Keratinocyte (primary cell): ENCODE results near the gene CRHR2. TPM values are rescaled to one million over a fixed set of nuclear protein-coding genes. Genes with fewer than 3 reads are reported as not detected.

ENCODE experiments used
- DNase-seq: peaks from one replicate; pipeline ENCODE4 v3.0.0-alpha.2; 2011; ENCODE audit warnings: low read depth, missing footprints, low spot score
- FAIRE-seq: peaks from 2 replicates; lab custom pipeline; 2011; peaks lifted over from hg19 to GRCh38; lab: Jason Lieb, UNC
- H2AFZ ChIP-seq: 2 replicates; pipeline ENCODE4 v1.6.0; 2012; ENCODE audit warnings: low read length, control low read depth, inconsistent platforms; ENCODE audit not compliant: control insufficient read depth
- H3K27ac ChIP-seq: 2 replicates; pipeline ENCODE4 v1.5.1; 2011; ENCODE audit warnings: low read length; ENCODE audit not compliant: control insufficient read depth, insufficient read depth
- H3K27me3 ChIP-seq: 3 replicates; pipeline ENCODE4 v1.6.0; 2011; ENCODE audit warnings: low read length; ENCODE audit not compliant: control insufficient read depth, insufficient read depth; ENCODE audit errors: extremely low read depth
- H3K36me3 ChIP-seq, 2 experiments: 2 replicates in 1 of 2; 3 replicates in 1 of 2; pipeline ENCODE4 v1.5.1; 2011; ENCODE audit warnings: low read length in 2 of 2, mild to moderate bottlenecking in 1 of 2; ENCODE audit not compliant: control insufficient read depth in 2 of 2, insufficient read depth in 2 of 2; ENCODE audit errors: extremely low read depth in 1 of 2
- H3K4me1 ChIP-seq: 3 replicates; pipeline ENCODE4 v1.5.1; 2011; ENCODE audit warnings: low read length; ENCODE audit not compliant: control insufficient read depth, insufficient read depth; ENCODE audit errors: extremely low read depth
- H3K4me2 ChIP-seq: 3 replicates; pipeline ENCODE4 v1.6.0; 2011; ENCODE audit warnings: low read depth, low read length; ENCODE audit not compliant: control insufficient read depth, insufficient read depth; ENCODE audit errors: extremely low read depth
- H3K4me3 ChIP-seq, 3 experiments: fragments of 200-600 bp in 1 of 3; sonication (generic) in 1 of 3; 2 replicates in 2 of 3; 3 replicates in 1 of 3; pipeline ENCODE4 v1.5.1; 2011 to 2016; ENCODE audit warnings: low read length in 3 of 3, mild to moderate bottlenecking in 3 of 3, control low read depth in 2 of 3, inconsistent platforms in 1 of 3, low read depth in 1 of 3, mixed read lengths in 1 of 3, mixed run types in 1 of 3, moderate library complexity in 1 of 3; ENCODE audit not compliant: control insufficient read depth in 2 of 3, insufficient read depth in 2 of 3; ENCODE audit errors: extremely low read depth in 1 of 3
- H3K79me2 ChIP-seq: 2 replicates; pipeline ENCODE4 v1.6.0; 2012; ENCODE audit warnings: low read length; ENCODE audit not compliant: control insufficient read depth, insufficient read depth
- H3K9ac ChIP-seq: 3 replicates; pipeline ENCODE4 v1.6.0; 2011; ENCODE audit warnings: low read length; ENCODE audit not compliant: control insufficient read depth, insufficient read depth; ENCODE audit errors: extremely low read depth
- H3K9me1 ChIP-seq: 3 replicates; pipeline ENCODE4 v1.6.0; 2011; ENCODE audit warnings: low read length; ENCODE audit not compliant: control insufficient read depth, insufficient read depth; ENCODE audit errors: extremely low read depth
- H3K9me3 ChIP-seq: 2 replicates; pipeline ENCODE4 v1.5.1; 2012; ENCODE audit warnings: low read depth, low read length; ENCODE audit not compliant: control insufficient read depth
- H4K20me1 ChIP-seq: 3 replicates; pipeline ENCODE4 v1.6.0; 2011; ENCODE audit warnings: low read length; ENCODE audit not compliant: control insufficient read depth, insufficient read depth; ENCODE audit errors: extremely low read depth
- CTCF ChIP-seq, 3 experiments: IDR thresholded peaks in 1 of 3; conservative IDR thresholded peaks in 1 of 3; optimal IDR thresholded peaks in 1 of 3; 2 replicates in 2 of 3; 3 replicates in 1 of 3; pipeline versions ENCODE3 to v1.5.1; 2011; ENCODE audit warnings: low read length in 3 of 3, mild to moderate bottlenecking in 3 of 3, moderate library complexity in 2 of 3, control low read depth in 1 of 3, inconsistent platforms in 1 of 3; ENCODE audit not compliant: insufficient read depth in 2 of 3; ENCODE audit errors: extremely low read depth in 1 of 3
- EZH2 ChIP-seq: IDR thresholded peaks from one replicate; pipeline ENCODE4 v1.6.1; 2012; ENCODE audit warnings: inconsistent platforms, mild to moderate bottlenecking, low read length, moderate library complexity
- dilution Hi-C: fragments of 300-500 bp; cut with MboI; formaldehyde crosslinking; loops from one replicate; pipeline ENCODE4 v1.7.0; 2020; ENCODE audit warnings: low sequenced_read_pairs; ENCODE audit not compliant: extremely low pct_ligation_motif_present
- polyA plus RNA-seq, 5 experiments: library from polyadenylated mRNA; depleted of rRNA in 3 of 5; stranded (reverse) in 3 of 5; stranded (forward) in 1 of 5; unstranded in 1 of 5; fragments of >200 nt; gene quantifications; 1 replicate in 1 of 5; 2 replicates in 3 of 5; 3 replicates in 1 of 5; pipeline versions ENCODE4 v1.2.1 to v1.2.3, GENCODE V29; 2011 to 2012; ENCODE audit warnings: missing spikeins in 2 of 5, low read depth in 1 of 5, low replicate concordance in 1 of 5

Gene CRHR2
- polyA plus RNA-seq, 1 donor (not counting 4 experiments of a cell fraction or from before 2014, with no cell fraction given) = not detected

GRCh38 chr7:30730996-30731395, 48.7 kb upstream of the CRHR2 start:
- H4K20me1 ChIP-seq = no peaks in the 10 kb centered on the region
- no peak for FAIRE-seq
- H3K4me3 ChIP-seq = no peak overlapping the region
- DNase-seq = no peak
- no peaks in the 10 kb centered on the region for H3K79me2 ChIP-seq
- no peaks in the 10 kb centered on the region for H3K4me1 ChIP-seq
- no peaks in the 10 kb centered on the region for H3K36me3 ChIP-seq
- peaks cover 34% of the 10 kb centered on the region for H3K27me3 ChIP-seq
- no peaks in the 10 kb centered on the region for H3K9me3 ChIP-seq
- H2AFZ ChIP-seq = no peak overlapping the region
- no peak overlapping the region for H3K9ac ChIP-seq
- H3K27ac ChIP-seq = no peak overlapping the region
- H3K9me1 ChIP-seq = no peaks in the 10 kb centered on the region
- H3K4me2 ChIP-seq = no peak overlapping the region
- TF ChIP-seq CTCF (optimal IDR thresholded peaks at IDR 0.05 in 1 of 3, IDR thresholded peaks at IDR 0.05 in 1 of 3, conservative IDR thresholded peaks at IDR 0.05 in 1 of 3; ENCODE audit: extremely low read depth in 1 of 3, insufficient read depth in 2 of 3, low read length in 3 of 3) = no peak
- TF ChIP-seq EZH2 = no peak
- dilution Hi-C loops = loop anchor here (25.0 kb wide), 1 partner anchor 94 kb away; no protein-coding TSS in a partner anchor

GRCh38 chr7:30730097-30730496, 47.8 kb upstream of the CRHR2 start:
- Histone ChIP-seq H3K27me3 (peaks cover 38% of the 10 kb centered on the region), H4K20me1 (no peaks in the 10 kb centered on the region), H3K27ac (no peak overlapping the region), H3K9me1 (no peaks in the 10 kb centered on the region), H3K79me2 (no peaks in the 10 kb centered on the region), H3K36me3 (no peaks in the 10 kb centered on the region), H3K4me1 (no peaks in the 10 kb centered on the region), H3K9ac (no peak overlapping the region), H3K4me3 (no peak overlapping the region), H3K9me3 (no peaks in the 10 kb centered on the region), H3K4me2 (no peak overlapping the region), H2AFZ (no peak overlapping the region)
- dilution Hi-C loops = loop anchor here (25.0 kb wide), 1 partner anchor 93 kb away; no protein-coding TSS in a partner anchor
- TF ChIP-seq EZH2 = no peak
- no peak for TF ChIP-seq CTCF (optimal IDR thresholded peaks at IDR 0.05 in 1 of 3, IDR thresholded peaks at IDR 0.05 in 1 of 3, conservative IDR thresholded peaks at IDR 0.05 in 1 of 3; ENCODE audit: extremely low read depth in 1 of 3, insufficient read depth in 2 of 3, low read length in 3 of 3)
- DNase-seq (no peak), FAIRE-seq (no peak)
